NCI-H1694 (cell line): ENCODE data around the gene KHNYN.
"Not testable (repeated sequence)": the region's sequence is repeated elsewhere in the genome, so short reads cannot be mapped to it uniquely, and the experiment has no call there.

Experiments used
- DNase-seq: peaks from one replicate; lab custom pipeline; 2025; lab: John Stamatoyannopoulos, UW

KHNYN gene

DNA sequence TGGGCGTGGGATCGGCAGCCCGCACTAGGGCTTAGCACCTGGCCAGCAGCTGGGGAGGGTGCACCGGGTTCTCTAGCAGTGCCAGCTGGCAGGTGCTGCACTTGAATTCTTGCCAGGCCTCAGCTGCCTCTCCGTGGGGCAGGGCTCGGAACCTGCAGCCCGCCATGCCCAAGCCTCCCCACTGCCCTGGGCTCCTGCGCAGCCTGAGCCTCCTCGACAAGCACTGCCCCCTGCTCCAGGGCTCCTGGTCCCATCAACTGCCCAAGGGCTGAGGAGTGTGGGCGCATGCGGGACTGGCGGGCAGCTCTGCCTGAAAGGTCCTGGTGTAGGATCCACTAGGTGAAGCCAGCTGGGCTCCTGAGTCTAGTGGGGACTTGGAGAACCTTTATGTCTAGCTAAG, 43.5 kb downstream of the KHNYN start:
- DNase-seq = no peak

DNA sequence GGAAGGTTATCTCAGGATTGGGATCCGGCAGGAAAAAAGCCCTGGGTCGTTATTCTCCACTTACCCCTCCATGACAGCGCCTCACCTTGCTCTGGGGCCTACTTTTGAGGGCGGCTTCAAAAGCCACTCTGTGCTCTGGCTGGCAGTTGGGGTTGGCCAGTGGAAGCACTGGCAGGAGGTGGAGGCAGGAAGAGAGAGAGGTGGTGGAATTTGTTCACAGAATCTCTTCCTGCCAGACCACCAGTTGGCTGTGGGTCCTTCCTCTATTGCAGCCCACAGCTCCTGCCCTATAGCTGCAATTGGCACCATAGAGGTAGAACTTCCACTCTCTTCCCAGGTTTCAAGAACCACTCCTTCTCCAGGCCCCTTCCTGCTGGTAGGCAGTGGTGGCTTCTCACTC, 45.5 kb downstream of the KHNYN start:
- DNase-seq = no peak

DNA sequence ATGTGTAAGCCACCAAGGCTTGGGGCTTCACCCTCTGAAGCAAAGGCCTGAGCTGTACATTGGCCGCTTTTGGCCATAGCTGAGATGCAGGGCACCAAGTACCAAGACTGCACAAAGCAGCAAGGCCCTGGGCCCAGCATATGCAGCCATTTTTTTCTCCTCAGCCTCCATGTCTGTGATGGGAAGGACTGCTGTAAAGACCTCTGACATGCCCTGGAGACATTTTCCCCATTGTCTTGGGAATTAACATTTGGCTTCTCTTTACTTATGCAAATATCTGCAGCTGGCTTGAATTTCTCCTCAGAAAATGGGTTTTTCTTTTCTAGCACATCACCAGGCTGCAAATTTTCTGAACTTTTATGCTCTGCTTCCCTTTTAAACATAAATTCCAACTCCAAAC, 50.2 kb downstream of the KHNYN start:
- DNase-seq = not testable (repeated sequence)

DNA sequence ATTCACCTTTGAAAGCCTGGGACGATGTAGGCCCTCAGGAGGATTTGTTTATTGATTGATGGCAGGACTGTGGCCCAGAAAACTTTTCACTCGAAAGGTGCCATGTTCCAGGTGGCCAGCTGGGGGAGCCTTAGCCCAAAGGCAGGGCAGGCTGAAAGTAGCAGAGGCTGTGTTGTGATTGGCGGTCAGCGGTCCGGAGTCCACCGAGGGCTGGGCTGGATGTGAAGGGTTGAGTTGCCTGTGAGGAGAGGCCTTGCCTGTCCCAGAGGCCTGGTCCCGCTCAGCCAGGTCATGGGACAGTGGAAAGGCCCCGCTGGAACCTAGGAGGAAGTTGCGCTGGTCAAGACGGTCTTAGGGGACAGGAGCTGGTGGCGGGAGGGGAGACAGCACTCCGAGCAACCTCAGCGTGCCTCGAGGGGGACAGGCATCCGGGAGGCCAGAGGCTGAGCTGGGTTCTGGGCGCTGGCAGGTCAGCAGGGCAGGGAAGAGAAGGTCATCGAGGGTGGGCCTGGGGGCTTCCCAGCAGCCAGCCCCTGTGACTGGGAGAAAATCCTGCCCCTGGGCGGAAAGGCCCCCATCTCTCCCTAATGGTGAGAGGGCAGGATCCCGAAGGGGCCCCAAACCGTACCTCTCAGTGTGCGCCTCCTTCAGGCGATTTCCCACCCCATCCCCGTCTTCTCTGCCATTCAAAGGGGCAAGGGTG, 52.0 kb downstream of the KHNYN start:
- no peak for DNase-seq

DNA sequence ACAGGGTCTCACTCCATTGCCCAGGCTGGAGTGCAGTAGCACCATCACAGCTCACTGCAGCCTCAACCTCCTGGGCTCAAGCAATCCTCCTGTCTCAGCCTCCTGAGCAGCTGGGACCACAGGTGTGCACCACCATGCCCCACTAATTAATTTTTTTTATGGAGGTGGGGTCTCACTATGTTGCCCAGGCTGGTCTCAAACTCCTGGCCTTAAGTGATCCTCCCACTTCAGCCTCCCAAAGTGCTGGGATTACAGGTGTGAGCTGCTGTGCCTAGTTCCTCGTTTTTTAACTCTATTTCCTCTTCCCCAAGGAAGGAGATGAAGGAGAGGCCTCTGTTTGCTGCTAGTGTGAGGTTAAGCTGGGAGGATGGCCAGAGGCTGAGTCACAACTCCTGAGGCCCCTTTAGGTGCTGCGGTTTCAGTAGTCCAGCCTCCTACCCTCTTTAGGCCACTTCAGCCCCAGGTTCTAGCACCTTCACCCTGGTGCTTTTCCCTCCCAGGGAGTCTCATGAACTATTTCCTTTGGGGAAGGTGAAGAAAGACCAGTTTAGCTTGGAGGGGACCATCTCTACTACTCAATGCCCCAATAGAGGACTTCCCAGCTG, 53.0 kb downstream of the KHNYN start:
- not testable (repeated sequence) for DNase-seq

DNA sequence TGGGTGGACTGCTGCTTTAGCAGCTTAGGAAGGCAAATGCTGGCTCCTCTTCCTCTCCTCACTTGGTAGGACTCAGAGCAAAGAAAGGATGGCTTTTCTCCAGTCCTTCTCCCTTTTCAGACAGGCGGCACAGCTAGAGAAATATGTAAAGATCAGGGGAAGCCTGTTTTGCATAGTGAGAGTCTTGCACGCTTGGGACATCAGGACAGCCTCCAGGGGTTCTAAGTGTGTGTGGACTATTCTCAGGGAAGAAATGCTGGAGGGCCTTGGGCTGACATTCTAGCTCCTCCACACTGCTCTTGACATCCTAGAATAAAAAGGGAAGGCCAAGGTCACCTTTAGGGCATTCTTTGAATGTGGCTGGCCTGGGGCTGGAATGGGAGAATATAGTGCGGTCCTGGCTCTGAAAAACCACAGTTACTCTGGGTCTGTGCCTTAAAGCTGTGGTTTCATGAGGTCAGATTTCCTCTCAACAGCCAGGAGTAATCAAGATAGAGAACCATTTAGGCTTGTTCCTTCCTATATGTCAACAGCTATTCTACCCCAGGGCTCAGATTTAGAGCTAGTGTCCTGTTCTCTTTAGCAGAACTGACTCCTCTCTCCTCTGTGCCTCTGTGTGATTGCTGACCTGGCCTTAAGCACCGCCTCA, 54.0 kb downstream of the KHNYN start:
- no peak for DNase-seq
